A673 (cell line): Measurements from ENCODE around the gene CLASP1.

ENCODE experiments used
- EZH2 ChIP-seq: fragments of 200-600 bp; sonication (generic); IDR thresholded peaks from 2 replicates; pipeline ENCODE4 v1.6.1; 2017; ENCODE audit warnings: borderline replicate concordance, low read depth, mild to moderate bottlenecking, mixed read lengths, antibody characterized with exemption, low read length; ENCODE audit not compliant: poor library complexity, severe bottlenecking
- TF ChIP-seq, protein P1 (sequence below): fragments of 300-800, 200-600 bp; sonication (generic); conservative IDR thresholded peaks from 2 replicates; pipeline ENCODE4 v1.5.1; 2017; ENCODE audit warnings: low read depth, mild to moderate bottlenecking, antibody characterized with exemption, low read length, moderate library complexity, mixed read lengths

GRCh38 chr2:121598087-121598486, 51.2 kb downstream of the CLASP1 start:
- TF ChIP-seq, protein P1, sequence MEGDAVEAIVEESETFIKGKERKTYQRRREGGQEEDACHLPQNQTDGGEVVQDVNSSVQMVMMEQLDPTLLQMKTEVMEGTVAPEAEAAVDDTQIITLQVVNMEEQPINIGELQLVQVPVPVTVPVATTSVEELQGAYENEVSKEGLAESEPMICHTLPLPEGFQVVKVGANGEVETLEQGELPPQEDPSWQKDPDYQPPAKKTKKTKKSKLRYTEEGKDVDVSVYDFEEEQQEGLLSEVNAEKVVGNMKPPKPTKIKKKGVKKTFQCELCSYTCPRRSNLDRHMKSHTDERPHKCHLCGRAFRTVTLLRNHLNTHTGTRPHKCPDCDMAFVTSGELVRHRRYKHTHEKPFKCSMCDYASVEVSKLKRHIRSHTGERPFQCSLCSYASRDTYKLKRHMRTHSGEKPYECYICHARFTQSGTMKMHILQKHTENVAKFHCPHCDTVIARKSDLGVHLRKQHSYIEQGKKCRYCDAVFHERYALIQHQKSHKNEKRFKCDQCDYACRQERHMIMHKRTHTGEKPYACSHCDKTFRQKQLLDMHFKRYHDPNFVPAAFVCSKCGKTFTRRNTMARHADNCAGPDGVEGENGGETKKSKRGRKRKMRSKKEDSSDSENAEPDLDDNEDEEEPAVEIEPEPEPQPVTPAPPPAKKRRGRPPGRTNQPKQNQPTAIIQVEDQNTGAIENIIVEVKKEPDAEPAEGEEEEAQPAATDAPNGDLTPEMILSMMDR = no peak
- TF ChIP-seq EZH2 = no peak
